NCI-H2107 treated with DMSO at 0.1 percent for 48 hours (cell line): ENCODE results near the gene GTF2IRD2.
A peak's percentile ranks its signal among the peaks of the same experiment; 100 is the strongest.
"Not testable (repeated sequence)": the region's sequence is repeated elsewhere in the genome, so short reads cannot be mapped to it uniquely, and the experiment has no call there.

Source experiments
- DNase-seq: peaks from one replicate; lab custom pipeline; 2025; ENCODE audit not compliant: unreplicated experiment; lab: John Stamatoyannopoulos, UW

GTF2IRD2 gene

DNA sequence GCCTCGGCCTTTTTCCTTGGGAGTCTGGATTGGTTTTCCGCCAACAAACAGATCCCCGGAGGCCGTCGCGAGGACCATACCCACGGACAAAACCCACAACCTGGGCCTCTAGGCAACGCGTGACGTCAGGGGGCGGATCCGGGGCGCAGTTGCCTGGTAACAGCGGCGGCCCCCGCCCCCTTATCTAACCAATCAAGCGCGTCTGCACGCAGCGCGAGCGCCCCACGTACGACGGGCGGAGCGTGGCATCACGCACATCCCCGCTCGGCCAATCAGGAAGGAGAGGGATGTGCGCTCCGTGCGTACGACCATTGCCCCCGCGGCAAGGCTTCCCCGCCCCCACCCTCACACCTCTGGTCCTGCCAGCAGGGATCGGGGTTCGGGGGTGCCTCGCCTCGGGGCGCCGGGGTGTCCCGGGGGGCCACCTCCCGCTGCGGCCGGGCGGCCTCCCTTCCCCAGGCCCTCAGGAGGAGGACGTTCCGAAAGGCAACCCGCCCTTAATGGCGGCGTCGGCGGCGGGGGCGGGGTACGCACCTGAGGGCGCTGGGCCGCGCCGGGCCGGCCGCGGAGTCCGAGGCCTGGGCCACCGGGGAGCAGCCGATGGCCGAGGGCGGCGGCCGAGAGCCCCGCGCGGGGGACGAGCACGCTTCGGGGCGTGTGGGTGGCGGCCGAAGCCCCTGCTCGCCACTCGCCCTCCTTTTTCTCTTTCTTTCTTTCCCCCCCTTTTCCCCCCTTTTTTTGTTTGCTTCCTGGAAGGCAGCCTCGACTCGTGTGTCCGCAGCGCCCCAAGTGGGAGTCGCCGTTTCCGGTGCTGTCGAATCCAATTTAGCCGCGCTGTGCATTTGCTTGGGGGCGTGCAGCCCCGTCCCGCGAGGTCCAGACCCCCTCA, at the start of gene GTF2IRD2:
GTF2IRD2 (minus strand) TSS at position 773 of the 889 bp plus-strand sequence. CDS start 15,227 bp downstream, outside the sequence.
- not testable (repeated sequence) for DNase-seq

DNA sequence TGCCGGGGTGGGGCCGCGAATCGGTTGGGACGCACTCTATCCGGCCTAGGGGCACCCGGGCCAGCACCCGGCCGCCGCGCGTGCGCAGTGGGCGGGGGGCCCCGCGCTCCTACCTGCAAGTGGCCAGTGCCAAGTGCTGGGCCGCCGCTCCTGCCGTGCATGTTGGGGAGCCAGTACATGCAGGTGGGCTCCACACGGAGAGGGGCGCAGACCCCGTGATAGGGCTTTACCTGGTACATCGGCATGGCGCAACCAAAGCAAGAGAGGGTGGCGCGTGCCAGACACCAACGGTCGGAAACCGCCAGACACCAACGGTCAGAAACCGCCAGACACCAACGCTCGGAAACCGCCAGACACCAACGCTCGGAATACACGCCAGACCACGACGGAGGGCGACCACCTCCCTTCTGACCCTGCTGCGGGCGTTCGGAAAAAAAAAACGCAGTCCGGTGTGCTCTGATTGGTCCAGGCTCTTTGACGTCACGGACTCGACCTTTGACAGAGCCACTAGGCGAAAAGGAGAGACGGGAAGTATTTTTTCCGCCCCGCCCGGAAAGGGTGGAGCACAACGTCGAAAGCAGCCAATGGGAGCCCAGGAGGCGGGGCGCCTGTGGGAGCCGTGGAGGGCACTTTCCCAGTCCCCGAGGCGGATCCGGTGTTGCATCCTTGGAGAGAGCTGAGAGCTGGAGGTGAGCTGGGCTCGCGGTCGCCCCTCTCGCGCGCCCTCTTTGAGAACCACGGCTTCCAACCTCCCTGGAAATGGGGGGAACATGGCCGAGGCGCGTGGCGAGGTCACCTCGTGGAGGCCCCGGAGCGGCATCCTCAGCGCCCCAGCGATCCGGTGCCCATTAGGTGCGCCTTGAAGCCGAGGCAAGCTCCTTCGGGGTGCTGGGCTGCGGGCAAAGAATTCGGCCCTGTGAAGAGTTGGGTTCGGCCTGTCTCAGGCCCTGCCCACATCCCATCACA, 39.0 kb upstream of the GTF2IRD2 start:
- peak; percentile 41 for DNase-seq

DNA sequence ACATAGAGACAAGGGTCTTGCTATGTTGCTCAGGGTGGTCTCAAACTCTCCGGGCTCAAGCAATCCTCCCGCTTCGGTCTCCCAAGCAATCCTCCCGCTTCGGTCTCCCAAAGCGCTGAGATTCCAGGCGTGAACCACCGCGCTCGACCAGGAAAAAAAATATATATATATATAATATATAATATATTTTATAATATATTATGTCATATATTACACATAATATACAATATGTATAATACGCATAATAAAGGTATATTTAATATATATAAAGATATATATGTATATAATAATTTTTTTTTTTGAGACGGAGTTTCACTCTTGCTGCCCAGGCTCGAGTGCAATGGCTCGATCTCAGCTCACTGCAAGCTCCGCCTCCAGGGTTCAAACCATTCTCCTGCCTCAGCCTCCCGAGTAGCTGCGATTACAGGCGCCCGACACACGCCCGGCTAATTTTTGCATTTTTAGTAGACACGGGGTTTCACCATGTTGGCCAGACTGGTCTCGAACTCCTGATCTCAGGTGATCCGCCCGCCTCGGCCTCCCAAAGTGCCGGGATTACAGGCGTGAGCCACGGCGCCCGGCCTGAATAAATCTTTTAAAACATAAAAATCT, 38.2 kb upstream of the GTF2IRD2 start:
- DNase-seq = not testable (repeated sequence)

DNA sequence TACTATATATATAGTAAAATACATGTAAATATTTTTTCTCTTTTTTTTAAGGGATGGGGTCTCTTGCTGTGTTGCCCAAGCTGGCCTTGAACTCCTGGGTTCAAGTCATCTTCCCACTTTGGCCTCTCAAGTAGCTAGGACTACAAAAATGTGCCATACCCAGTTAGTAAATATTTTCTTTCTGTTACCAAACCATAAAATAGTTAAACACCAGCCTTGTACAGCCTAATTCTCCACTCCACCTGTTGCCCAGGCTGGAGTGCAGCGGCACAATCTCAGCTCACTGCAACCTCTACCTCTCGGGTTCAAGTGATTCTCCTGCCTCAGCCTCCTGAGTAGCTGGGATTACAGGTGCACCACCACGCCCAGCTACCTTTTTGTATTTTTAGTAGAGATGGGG, 33.9 kb upstream of the GTF2IRD2 start:
- not testable (repeated sequence) for DNase-seq

DNA sequence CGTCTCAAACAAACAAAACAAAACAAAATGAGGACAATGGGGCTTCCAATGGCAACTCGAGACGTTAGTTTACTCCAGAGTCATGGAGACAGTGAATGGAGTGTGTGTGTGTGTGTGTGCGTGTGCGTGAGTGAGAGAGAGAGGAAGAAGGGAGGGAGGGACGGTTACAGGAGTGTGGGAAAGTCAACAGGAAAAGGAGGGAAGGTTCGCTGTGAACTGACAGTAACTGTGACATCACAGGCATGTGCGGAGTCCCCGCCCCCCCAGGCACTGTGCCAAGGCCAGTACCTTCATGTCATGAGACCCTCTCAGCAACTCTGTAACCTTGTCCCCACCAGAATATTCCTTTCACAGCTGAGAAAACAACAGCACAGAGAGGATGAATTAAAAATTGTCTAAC, 30.7 kb upstream of the GTF2IRD2 start:
- DNase-seq = not testable (repeated sequence)

DNA sequence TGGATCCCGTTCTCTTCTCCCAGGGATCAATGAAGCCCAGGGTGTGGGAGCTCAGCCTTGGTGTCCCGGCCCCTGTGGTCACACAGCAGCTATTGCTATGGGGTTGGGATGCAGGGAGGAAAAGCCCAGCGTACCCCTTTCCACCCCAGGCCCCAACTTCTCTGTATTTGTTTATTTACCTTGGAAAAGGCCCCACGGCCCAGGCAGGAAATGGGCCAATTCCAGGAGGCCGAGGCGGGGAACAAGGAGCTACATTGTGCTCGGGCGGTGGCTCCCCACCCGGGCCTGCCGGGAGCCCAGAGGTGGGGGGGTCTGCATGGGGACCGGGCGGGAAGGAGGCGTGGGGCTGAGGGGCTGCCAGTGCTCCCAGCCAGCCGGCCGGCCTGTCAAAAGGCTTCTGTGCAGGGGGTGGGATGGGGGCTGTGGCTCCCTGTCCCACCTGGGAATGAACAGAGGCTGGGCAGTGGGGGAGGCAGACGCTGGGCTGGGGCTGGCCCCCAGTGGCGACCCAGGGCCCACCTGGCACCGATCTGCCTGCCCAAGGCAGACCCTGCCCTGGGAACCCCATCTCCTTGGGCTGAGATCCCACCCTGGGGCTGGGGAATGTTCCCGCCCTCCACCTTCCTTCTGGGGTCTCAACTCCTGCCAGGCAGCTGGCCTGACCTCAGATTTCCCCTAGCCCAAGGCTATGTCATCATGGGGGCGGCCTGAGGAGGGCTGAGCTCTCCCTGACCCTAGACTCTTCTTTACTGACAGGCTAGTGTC, 23.5 kb upstream of the GTF2IRD2 start:
- DNase-seq = not testable (repeated sequence)

DNA sequence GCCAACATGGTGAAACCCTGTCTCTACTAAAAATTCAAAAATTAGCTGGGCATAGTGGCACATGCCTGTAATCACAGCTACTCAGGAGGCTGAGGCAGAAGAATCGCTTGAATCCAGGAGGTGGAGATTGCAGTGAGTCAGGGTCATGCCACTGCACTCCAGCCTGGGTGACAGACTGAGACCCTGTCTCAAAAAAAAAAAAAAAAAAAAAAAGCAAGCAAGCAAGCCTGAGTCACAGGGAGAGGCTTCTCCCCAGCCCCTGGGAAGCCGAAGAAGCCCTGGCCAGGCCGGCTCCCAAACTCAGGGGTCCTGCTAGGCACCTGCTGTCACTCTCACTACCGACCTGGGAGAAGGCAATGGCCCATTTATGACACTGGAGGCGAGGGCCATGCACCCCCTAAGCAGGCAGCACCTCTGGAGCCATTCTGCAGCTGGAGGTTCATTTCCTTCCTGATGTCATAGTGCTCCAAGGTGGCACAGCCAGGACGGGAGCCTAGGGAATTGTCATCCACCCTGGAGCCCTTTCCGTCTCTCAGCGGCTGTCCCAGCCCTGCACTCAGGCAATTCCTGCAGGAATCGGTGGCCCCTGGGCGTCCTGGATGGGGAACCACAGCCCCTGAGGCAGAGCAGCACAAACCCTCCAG, 22.8 kb upstream of the GTF2IRD2 start:
- DNase-seq = not testable (repeated sequence)

DNA sequence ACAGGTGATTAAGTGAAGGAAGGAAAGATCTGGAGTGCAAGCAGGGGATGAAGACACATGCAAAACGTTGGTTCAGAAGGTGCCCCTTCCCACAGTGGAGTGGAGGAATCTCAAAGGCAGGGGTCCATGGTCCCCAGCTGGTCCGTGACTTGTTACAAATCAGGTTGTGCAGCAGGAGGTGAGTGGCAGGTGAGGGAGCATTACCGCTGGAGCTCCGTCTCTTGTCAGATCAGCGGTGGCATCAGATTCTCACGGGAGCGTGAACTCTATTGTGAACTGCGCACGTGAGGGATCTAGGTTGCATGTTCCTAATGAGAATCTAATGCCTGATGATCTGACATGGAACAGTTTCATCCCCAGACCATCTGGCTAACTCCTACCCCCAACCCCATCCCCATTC, 21.1 kb upstream of the GTF2IRD2 start:
- DNase-seq = not testable (repeated sequence)

DNA sequence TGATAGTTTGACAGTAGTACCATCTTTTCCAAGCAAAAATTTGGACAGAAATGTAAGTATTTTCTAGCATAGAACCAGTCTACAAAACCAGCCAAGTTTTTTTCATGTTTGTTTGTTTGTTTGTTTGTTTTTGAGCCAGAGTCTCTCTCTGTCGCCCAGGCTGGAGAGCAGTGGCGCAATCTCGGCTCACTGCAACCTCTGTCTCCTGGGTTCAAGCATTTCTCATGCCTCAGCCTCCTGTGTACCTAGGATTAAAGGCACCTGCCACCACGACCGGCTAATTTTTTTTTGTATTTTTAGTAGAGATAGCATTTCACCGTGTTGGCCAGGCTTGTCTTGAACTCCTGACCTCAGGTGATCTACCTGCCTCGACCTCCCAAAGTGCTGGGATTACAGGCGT, 14.4 kb upstream of the GTF2IRD2 start:
- not testable (repeated sequence) for DNase-seq

DNA sequence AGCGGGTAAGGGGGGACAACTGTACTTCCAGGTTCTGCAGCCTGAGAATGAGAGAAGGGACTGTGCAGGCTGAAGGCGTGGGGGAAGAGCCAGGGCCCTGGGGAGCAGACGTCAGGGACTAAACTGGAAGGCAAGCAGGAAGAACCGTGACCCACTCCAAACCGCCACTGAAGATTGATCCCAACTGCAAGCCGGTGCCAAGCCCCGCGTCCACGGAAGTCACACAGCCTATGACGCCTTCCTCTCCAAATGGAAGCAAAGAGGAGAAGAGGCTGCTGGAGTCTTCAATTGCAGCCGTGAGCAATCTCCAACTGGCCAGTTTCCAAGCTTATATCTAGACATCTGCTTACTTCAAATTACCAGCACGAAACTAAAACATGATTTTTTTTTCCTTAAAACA, 1.6 kb downstream of the GTF2IRD2 start:
- not testable (repeated sequence) for DNase-seq

DNA sequence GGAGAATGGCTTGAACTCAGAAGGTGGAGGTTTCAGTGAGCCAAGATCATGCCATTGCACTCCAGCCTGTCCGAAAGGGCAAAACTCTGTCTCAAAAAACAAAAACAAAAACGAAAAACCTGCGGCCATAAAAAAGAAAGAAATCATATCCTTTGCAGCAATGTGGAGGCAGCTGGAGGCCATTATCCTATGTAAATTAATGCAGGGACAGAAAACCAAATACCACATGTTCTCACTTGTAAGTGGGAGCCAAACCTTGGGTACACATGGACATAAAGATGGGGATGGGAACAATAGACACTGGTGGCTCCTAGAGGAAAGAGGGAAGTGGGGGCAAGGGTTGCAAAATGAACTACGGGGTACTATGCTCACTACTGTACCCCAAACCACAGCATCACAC, 21.0 kb downstream of the GTF2IRD2 start:
- DNase-seq = not testable (repeated sequence)

DNA sequence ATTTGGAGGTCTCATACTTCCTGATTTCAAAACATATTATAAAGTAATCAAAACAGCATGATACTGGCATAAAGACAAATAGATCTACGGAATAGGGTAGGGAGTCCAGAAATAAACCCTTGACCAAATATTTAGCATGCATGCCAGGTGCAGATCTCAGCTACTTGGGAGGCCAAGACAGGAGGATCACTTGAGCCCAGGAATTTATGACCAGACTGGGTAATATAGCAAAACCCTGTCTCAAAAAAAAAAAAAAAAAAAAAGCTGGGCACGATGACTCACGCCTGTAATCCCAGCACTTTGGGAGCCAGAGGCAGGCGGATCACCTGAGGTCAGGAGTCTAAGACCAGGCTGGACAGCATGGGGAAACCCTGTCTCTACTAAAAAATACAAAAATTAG, 21.4 kb downstream of the GTF2IRD2 start:
- DNase-seq = not testable (repeated sequence)

DNA sequence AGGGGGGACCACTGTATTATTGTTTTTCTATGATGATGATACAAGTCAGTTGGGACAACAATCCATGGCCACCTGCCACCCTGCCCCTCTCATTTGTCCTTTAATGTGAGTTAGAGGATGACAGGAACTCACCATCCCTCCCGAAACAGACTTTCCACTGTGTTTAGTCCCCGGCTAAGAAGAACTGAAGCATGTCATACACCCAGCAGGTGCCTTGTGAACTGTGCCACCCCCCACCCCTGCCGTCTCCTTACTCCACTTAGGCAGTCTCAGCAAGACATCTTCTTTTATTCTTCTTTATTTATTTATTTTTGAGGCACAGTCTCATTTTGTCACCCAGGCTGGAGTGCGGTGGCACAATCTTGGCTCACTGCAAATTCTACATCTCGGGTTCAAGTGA, 30.1 kb downstream of the GTF2IRD2 start:
- DNase-seq = not testable (repeated sequence)

DNA sequence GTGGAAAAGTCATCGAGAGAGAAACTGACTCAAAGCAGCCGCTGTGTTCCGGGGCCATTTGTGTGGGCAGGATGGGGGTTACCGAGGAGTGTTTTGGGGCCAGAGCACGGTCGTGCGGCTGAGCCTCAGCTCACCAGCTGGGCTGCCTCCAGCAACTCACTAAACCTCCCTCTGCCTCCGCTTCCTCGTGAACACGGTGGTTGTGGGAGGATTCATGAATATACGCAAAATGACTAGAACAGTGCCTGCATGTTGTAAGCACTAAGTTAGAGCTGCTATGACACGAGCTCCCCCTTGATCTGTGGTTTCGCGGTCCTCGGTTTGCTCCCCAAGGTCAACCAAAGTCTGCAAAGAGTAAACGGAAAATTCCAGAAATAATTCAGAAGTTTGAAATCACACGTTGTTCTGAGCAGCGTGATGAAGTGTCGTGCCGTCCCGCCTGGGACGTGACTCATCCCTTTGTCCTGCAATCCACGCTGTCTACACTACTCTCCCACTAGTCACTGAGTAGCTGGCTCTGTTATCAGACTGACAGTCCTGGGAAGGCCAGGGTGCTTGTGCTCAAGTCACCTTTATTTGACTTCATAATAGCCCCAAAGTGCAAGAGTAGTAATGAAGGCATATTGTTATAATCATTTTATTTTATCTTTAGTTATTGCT, 31.1 kb downstream of the GTF2IRD2 start:
- DNase-seq = not testable (repeated sequence)

DNA sequence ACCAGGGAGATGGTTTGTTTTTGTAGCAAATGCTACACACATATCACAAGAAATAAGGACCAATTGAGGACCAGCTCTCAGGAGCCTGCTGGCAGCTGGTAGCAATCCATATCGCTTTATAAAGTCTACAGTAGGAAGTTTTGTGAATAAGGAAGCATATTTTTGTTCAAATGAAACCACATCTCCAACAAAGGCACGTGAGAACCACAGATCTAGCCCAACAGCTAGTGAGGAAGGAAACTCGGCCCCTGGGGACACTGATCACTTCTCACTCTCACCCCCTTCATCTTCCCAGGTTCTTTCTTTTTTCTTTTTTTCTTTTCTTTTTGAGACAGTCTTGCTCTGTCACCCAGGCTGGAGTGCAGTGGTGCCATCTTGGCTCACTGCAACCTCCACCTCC, 35.5 kb downstream of the GTF2IRD2 start:
- not testable (repeated sequence) for DNase-seq

DNA sequence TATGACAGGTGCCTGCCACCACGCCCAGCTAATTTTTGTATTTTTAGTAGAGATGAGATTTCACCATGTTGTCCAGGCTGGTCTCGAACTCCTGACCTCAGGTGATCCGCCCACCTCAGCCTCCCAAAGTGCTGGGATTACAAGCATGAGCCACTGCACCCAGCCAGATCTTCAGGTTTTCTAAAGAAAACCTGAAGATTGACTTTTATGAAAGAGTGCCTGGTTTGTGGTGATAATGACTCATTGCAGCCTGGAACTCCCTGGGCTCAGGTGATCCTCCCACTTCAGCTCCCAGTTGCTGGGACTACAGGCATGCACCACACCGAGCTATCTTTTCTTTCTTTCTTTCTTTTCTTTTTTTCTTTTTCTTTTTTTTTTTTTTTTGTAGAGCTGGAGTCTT, 52.8 kb downstream of the GTF2IRD2 start:
- not testable (repeated sequence) for DNase-seq

DNA sequence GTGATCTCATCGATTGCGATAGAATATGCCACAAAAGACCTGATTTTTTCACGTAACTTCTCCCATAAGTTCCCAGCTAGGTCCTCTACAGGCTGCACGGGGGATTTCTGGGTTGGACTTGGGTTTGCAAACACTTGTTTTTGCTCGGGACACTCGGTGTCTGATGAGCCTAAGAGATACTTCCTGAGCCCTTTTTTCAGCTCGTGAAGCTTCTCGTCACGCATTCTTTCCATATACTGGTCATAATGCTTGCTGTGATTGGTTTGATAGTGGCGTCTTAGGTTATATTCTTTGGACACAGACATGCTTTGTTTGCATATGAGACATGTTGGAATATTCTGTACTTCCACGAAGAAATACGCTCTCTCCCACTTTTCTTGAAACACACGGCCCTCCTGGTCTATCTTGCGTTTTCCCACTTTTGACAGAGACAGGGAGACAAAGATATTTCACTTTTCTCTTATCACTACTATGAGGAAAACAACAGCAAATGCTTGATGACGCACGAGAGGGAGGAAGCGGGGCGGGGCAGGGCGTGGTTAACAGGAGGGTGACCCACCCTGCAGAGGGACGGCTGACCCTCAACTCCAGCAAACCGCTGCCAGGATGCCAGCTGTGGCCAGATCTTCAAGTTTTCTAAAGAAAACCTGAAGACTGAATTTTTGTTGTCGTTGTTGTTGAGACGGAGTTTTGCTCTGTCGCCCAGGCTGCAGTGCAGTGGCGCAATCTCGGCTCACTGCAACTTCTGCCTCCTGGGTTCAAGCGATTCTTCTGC, 53.4 kb downstream of the GTF2IRD2 start:
- DNase-seq = not testable (repeated sequence)

DNA sequence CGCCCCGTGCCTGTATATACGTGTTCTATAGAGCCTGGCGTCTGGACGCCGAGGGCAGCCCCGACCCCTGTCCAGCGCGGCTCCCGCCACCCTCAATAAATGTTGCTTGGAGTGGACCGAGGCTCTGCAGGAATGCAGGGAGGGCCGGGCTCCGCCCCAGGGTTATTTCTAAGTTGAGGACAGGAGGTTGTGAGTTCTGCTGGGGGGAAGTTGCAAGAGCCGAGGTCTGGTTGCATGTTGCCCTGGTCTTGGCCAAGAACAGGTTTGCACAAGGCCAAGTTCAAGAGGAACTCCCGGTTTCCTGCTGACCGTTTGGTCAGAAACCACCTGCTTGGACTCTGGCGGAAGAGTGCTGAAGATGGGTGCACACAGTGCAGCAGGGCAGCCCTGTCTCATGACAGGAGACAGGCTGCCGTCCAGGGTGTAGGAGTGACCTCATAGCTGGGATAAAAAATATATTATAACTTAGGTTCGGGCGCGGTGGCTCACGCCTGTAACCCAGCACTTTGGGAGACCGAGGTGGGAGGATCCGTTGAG, 62.1 kb downstream of the GTF2IRD2 start:
- not testable (repeated sequence) for DNase-seq
